GM21526 (cell line): Measurements from ENCODE around the gene LONRF3.
"Not testable (repeated sequence)": the region's sequence is repeated elsewhere in the genome, so short reads cannot be mapped to it uniquely, and the experiment has no call there.

Experiments
- ATAC-seq: cut with Tn5 transposase; IDR thresholded peaks from one replicate; pipeline ENCODE4 v1.9.1; 2021; ENCODE audit warnings: moderate library complexity; ENCODE audit not compliant: unreplicated experiment, low FRiP score

LONRF3 gene

DNA sequence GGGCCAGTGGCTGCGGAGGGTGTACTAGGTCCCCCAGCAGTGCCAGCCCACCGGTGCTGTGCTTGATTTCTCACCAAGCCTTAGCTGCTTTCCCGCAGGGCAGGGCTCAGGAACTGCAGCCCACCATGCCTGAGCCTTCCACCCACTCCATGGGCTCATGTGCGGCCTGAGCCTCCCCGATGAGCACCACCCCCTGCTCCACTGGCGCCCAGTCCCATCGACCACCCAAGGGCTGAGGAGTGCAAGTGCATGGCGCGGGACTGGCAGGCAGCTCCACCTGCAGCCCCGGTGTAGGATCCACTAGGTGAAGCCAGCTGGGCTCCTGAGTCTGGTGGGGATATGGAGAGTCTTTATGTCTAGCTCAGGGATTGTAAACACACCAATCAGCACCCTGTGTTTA lies 55.2 kb downstream of the LONRF3 start:
- ATAC-seq: not testable (repeated sequence)

GRCh38 chrX:119030990-119031389 lies 56.6 kb downstream of the LONRF3 start:
- no peak for ATAC-seq

- no peak for ATAC-seq
Measured at GRCh38 chrX:119036107-119037029, 62.0 kb downstream of the LONRF3 start.

DNA sequence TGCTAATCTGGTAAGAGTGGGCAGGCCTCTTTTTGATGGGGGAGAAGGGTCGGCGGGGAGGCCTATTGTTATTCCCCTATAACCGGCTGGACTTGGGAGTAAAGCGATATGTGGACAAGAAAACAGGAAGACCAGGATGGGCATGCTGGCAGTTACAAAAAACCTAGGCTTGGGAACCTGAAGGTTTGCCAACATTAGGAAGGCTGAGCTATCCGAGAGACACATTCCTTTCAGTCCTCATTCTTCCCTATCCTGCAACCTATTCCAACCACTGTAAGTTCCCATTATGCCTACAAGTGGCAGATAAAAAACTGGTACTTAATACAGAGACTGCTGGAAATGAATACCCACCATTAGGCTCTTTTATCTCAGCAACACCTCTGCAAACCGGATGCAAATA lies 66.0 kb downstream of the LONRF3 start:
- no peak for ATAC-seq

DNA sequence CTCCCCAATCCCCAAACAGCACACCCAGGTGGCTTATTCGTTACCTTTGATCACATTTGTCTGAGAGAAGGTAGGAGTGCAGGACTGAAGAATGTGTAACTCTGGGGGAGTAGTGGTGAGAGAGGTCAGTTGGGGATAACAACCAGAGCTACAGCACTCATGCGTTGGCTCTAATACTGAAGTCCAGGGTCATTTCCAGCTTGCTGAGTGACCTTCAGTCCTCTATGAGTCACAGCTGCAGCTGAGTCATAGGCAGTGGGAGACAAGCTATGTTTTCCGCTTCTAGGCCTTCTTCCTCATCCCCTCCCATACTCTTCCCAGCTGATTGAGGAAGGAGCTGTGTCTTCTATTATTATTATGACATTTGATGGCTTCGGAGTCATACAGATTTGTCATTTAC lies 66.8 kb downstream of the LONRF3 start:
- ATAC-seq: no peak

DNA sequence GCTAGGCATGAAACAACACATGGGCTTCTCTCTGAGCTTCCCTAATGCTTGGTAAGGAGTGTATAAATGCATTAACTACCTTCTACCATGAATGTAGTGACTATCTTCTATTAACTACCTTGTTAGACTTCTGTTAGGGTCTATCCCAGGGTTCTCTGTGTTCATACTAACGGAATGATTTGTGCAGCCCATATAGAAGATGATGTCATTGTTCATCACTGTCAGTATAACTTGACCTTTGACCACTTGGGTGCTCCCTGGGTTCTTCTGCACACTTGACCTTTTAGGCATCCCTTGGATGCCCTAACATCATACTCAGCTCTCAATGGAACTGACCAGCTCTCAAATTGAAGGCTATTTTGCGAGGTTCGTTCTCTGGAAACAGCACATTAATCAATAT lies 67.6 kb downstream of the LONRF3 start:
- ATAC-seq: no peak

DNA sequence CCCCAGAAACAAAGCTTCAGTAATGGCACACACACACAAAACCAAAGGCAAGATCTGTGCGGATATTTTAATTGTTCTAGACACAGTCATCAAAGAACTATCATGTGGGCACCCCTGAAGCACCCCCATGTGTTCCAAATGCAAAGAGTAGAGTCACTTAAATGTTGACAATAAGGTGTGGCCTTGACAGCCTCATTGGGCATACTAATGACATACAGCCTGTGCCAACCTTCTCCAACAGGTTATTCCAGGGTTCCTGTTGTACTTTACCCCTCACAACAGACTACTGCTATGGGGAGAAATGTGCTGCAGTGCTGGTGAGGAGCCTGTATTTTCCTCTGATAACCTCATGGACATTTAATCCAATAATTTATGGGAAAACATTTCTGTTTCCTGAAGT lies 68.6 kb downstream of the LONRF3 start:
- ATAC-seq: no peak

DNA sequence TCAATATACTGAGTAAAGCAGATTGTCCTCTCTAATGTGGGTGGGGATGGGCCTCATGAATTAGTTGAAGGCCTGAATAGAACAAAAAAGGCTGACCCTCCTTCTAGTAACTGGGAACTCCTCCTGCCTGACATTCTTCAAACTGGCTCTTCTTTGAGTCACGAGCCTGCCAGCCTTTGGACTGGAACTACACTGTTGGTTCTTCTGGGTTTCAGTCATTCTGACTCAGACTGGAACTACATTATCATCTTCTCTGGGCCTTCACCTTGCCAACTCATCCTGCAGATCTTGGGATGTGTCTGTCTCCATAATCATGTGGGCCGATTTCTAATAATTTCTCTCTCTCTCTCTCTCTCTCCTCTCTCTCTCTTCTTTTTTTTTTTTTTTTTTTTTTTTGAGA lies 71.5 kb downstream of the LONRF3 start:
- ATAC-seq: no peak

GRCh38 chrX:119055687-119056086 lies 81.3 kb downstream of the LONRF3 start:
- ATAC-seq: no peak

DNA sequence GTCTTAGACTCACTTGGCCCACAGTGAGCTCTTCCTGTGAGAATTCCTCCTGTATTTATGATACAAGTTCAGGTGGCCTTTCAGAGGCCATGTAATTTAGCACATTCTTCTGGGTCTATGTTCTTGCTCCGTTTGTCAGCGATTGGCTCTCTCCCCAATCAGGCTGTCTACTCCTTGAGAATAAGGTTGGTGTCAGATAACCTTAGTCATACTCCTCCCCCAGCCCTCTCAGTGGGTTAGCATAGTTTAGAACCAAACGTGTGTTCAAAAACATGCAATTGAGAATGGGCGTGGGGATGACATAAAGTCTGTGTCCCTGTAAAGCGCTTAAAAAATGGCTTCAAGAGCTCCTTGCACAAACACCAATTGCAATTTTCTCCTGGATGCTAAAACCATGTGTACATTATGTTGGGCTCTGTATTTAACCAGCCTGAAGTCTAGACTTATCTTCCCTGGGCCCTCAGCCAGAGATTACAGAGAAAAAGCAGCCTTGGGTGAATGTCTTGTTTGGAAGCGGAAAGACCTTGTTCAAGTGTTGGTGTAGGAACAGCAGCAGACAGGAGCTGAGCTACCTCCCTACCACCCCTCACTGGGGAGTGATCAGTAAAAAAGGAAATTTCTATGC lies 88.4 kb downstream of the LONRF3 start:
- ATAC-seq: no peak

DNA sequence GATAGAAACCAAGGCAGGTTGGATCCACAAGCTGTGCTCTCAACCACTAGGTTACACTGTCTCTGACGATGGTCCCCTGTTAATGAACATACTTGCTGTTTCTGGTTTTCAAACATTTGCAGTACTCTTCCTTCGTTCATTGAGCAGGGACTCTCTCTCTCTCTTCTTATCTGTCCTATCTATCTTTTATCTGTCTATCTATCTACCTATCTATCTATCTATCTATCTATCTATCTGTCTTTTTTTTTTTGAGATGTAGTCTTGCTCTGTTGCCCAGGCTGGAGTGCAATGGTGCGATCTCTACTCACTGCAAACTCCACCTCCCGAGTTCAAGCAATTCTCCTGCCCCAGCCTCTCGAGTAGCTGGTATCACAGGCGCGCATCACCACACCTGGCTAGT lies 89.0 kb downstream of the LONRF3 start:
- ATAC-seq: no peak

DNA sequence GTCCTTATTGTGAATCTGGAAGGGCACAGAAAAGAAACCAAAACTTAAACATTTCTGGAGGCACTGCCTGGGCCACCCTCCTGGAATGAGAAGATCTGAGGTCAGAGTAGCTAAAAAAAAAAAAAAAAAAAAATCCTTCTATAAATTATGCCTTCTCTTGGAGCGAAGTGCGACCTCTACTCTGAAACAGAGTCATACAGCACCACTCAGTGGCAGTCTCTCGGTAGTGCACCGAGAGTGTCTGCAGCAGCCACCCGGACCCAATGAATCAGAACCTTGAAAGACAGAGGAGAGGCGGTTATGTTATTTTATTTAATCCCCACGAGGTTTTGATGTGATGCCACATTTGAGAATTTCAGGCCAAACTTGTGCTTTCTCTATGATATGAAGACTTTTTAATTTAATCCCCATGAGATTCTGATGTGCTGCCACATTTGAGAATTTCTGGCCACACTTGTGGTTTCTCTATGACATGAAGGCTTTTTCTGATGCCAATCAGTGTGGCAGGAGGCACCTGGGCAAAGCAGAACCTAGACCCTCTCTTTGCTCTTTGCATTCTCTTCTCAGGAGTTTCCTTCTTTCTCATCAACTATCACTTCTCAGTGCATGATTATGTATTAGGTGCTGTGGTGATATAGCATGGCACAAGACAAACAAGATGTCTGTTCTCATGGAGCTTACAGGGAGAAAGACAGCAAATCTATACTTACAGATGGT lies 92.8 kb downstream of the LONRF3 start:
- no peak for ATAC-seq
